ENCODE results near the gene KLHL2.
"Not testable (repeated sequence)": the region's sequence is repeated elsewhere in the genome, so short reads cannot be mapped to it uniquely, and the experiment has no call there.

The KLHL2 gene

GRCh38 chr4:165327211-165328100 is 120.1 kb downstream of the KLHL2 start, which contains the start of gene MSMO1:
Gene MSMO1, plus strand, starts transcription at chr4:165327669. Its CDS starts 5,702 bp downstream, at chr4:165333371.
- DNase-seq = peak; percentile 90 to 100 (median 99)

GRCh38 chr4:165328101-165328425 is 120.7 kb downstream of the KLHL2 start:
- peak in 1 of 56 donors; percentile 24 for DNase-seq

- DNase-seq = no peak
Measured at GRCh38 chr4:165328708-165329107, 121.3 kb downstream of the KLHL2 start.

GRCh38 chr4:165330071-165330470 is 122.7 kb downstream of the KLHL2 start:
- no peak for DNase-seq

- no peak for DNase-seq
Measured at GRCh38 chr4:165330666-165331065, 123.3 kb downstream of the KLHL2 start.

GRCh38 chr4:165331359-165331758 is 124.0 kb downstream of the KLHL2 start:
- DNase-seq = no peak

GRCh38 chr4:165331823-165332222 is 124.5 kb downstream of the KLHL2 start:
- no peak for DNase-seq

- DNase-seq = no peak
Measured at GRCh38 chr4:165332502-165332901, 125.1 kb downstream of the KLHL2 start.

GRCh38 chr4:165335163-165335703 is 127.9 kb downstream of the KLHL2 start:
- DNase-seq = no peak

- DNase-seq = no peak
Measured at GRCh38 chr4:165336743-165337142, 129.4 kb downstream of the KLHL2 start.

- not testable (repeated sequence) for DNase-seq
Measured at GRCh38 chr4:165342340-165342739, 135.0 kb downstream of the KLHL2 start.

- peak in 3 of 56 donors; percentile 11 to 28 (median 26) for DNase-seq
Measured at GRCh38 chr4:165343353-165344191, 136.2 kb downstream of the KLHL2 start.

- peak in 3 of 56 donors; percentile 9 to 24 (median 9) for DNase-seq
Measured at GRCh38 chr4:165345666-165346417, 138.5 kb downstream of the KLHL2 start.

GRCh38 chr4:165347647-165348569 is 140.5 kb downstream of the KLHL2 start:
- peak in 4 of 56 donors; percentile 10 to 13 (median 12) for DNase-seq

- DNase-seq = no peak
Measured at GRCh38 chr4:165351359-165352130, 144.2 kb downstream of the KLHL2 start.

- DNase-seq = peak in 23 of 56 donors; percentile 1 to 42 (median 13)
Measured at GRCh38 chr4:165355900-165356300, 148.5 kb downstream of the KLHL2 start.

GRCh38 chr4:165359506-165359905 is 152.1 kb downstream of the KLHL2 start:
- DNase-seq = no peak

- DNase-seq = no peak
Measured at GRCh38 chr4:165360041-165360695, 152.8 kb downstream of the KLHL2 start.

Data from nucleus accumbens (tissue), 56 donors.